ENCODE data around the gene HNF4A. TPM values are rescaled to one million over a fixed set of nuclear protein-coding genes. Genes with fewer than 3 reads are reported as not detected.

The HNF4A gene
- total RNA-seq, 1 donor, result not detected

- Histone ChIP-seq H3K4me3 (ENCODE audit: insufficient read depth, low read length) (no peak overlapping the region), H3K4me2 (ENCODE audit: insufficient read depth, low read length) (no peak overlapping the region), H2AFZ (ENCODE audit: low read length) (no peak overlapping the region), H3K36me3 (ENCODE audit: insufficient read depth, low read length) (no peaks in the 10 kb centered on the region), H4K20me1 (ENCODE audit: insufficient read depth, low read length) (no peaks in the 10 kb centered on the region), H3K27me3 (ENCODE audit: insufficient read depth, low read length) (peaks cover 9% of the 10 kb centered on the region), H3K79me2 (ENCODE audit: insufficient read depth, low read length) (no peaks in the 10 kb centered on the region), H3K27ac (ENCODE audit: low read depth, low read length) (no peak overlapping the region), H3K4me1 (ENCODE audit: insufficient read depth, low read length) (no peaks in the 10 kb centered on the region), H3K9me3 (ENCODE audit: low read depth, low read length) (no peaks in the 10 kb centered on the region)
- no peak for TF ChIP-seq CTCF (IDR thresholded peaks at IDR 0.05; ENCODE audit: extremely low read depth, low read depth, low read length)
- DNase-seq (ENCODE audit: insufficient read length, low spot score, missing footprints), result no peak
These were observed 95.5 kb downstream of the HNF4A start for GRCh38 chr20:44450903-44451450.

GRCh38 chr20:44454306-44454963 is 98.9 kb downstream of the HNF4A start:
- Histone ChIP-seq H4K20me1 (ENCODE audit: insufficient read depth, low read length) (no peaks in the 10 kb centered on the region), H3K36me3 (ENCODE audit: insufficient read depth, low read length) (no peaks in the 10 kb centered on the region), H3K4me3 (ENCODE audit: insufficient read depth, low read length) (no peak overlapping the region), H3K27ac (ENCODE audit: low read depth, low read length) (no peak overlapping the region), H3K9me3 (ENCODE audit: low read depth, low read length) (no peaks in the 10 kb centered on the region), H3K27me3 (ENCODE audit: insufficient read depth, low read length) (peaks cover 9% of the 10 kb centered on the region), H3K79me2 (ENCODE audit: insufficient read depth, low read length) (no peaks in the 10 kb centered on the region), H2AFZ (ENCODE audit: low read length) (no peak overlapping the region), H3K4me2 (ENCODE audit: insufficient read depth, low read length) (no peak overlapping the region), H3K4me1 (ENCODE audit: insufficient read depth, low read length) (no peaks in the 10 kb centered on the region)
- DNase-seq (ENCODE audit: insufficient read length, low spot score, missing footprints), result no peak
- no peak for TF ChIP-seq CTCF (IDR thresholded peaks at IDR 0.05; ENCODE audit: extremely low read depth, low read depth, low read length)

- Histone ChIP-seq H3K27me3 (ENCODE audit: insufficient read depth, low read length) (peaks cover 9% of the 10 kb centered on the region), H3K4me3 (ENCODE audit: insufficient read depth, low read length) (no peak overlapping the region), H3K36me3 (ENCODE audit: insufficient read depth, low read length) (no peaks in the 10 kb centered on the region), H3K4me2 (ENCODE audit: insufficient read depth, low read length) (no peak overlapping the region), H2AFZ (ENCODE audit: low read length) (no peak overlapping the region), H3K27ac (ENCODE audit: low read depth, low read length) (no peak overlapping the region), H3K79me2 (ENCODE audit: insufficient read depth, low read length) (no peaks in the 10 kb centered on the region), H3K9me3 (ENCODE audit: low read depth, low read length) (no peaks in the 10 kb centered on the region), H3K4me1 (ENCODE audit: insufficient read depth, low read length) (no peaks in the 10 kb centered on the region), H4K20me1 (ENCODE audit: insufficient read depth, low read length) (no peaks in the 10 kb centered on the region)
- no peak for TF ChIP-seq CTCF (IDR thresholded peaks at IDR 0.05; ENCODE audit: extremely low read depth, low read depth, low read length)
- DNase-seq (ENCODE audit: insufficient read length, low spot score, missing footprints), result no peak
These were observed 99.6 kb downstream of the HNF4A start for GRCh38 chr20:44455126-44455525.

GRCh38 chr20:44456611-44457010 is 101.1 kb downstream of the HNF4A start:
- H3K79me2 ChIP-seq (ENCODE audit: insufficient read depth, low read length), result no peaks in the 10 kb centered on the region
- no peak for TF ChIP-seq CTCF (IDR thresholded peaks at IDR 0.05; ENCODE audit: extremely low read depth, low read depth, low read length)
- no peak overlapping the region for H3K4me3 ChIP-seq (ENCODE audit: insufficient read depth, low read length)
- H2AFZ ChIP-seq (ENCODE audit: low read length), result no peak overlapping the region
- H4K20me1 ChIP-seq (ENCODE audit: insufficient read depth, low read length), result no peaks in the 10 kb centered on the region
- H3K4me2 ChIP-seq (ENCODE audit: insufficient read depth, low read length), result no peak overlapping the region
- no peak for DNase-seq (ENCODE audit: insufficient read length, low spot score, missing footprints)
- H3K27me3 ChIP-seq (ENCODE audit: insufficient read depth, low read length), result peaks cover 3% of the 10 kb centered on the region
- no peaks in the 10 kb centered on the region for H3K9me3 ChIP-seq (ENCODE audit: low read depth, low read length)
- H3K4me1 ChIP-seq (ENCODE audit: insufficient read depth, low read length), result no peaks in the 10 kb centered on the region
- H3K36me3 ChIP-seq (ENCODE audit: insufficient read depth, low read length), result no peaks in the 10 kb centered on the region
- H3K27ac ChIP-seq (ENCODE audit: low read depth, low read length), result no peak overlapping the region
